Measurements from ENCODE around the gene RUFY4.

Gene RUFY4, protein sequence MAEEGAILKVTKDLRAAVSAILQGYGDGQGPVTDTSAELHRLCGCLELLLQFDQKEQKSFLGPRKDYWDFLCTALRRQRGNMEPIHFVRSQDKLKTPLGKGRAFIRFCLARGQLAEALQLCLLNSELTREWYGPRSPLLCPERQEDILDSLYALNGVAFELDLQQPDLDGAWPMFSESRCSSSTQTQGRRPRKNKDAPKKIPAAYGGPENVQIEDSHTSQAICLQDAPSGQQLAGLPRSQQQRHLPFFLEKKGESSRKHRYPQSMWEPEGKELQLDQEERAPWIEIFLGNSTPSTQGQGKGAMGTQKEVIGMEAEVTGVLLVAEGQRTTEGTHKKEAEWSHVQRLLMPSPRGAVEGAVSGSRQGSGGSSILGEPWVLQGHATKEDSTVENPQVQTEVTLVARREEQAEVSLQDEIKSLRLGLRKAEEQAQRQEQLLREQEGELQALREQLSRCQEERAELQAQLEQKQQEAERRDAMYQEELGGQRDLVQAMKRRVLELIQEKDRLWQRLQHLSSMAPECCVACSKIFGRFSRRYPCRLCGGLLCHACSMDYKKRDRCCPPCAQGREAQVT

DNA sequence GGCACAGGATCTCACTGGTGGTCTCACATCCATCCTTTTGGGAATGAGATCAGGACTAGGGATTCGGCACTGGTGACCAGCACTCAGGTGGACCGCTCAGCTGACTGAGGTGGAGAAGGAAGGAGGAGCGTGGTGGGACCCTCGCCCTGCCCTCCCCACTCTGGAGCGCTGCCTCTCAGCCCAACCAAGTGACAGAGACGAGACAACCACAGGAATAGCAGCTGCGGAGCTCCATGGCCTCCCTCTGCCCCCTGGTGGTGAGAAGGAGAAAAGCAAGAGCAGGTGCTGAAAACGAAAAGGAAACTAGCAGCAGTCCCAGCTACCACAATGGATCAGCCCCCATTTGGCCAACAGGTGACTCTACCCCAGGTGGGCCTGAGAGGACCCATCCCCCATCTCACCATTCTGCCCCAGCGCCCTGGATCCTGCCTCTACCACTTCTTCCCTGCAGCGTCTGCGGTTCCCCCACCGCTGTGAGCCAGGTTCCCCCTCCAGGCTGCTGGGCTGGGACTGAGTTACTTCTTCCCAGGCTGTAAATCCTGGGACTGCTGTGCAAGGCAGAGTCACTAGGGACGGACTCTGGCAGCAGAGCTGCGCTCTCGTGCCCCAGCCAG, at the start of gene RUFY4:
Gene RUFY4 (plus strand): TSS at position 533 of the 614 bp plus-strand sequence. CDS start 1,353 bp downstream, outside the sequence.
- DNase-seq, result peak; percentile 54 to 56

- no peak for DNase-seq
Measured at GRCh38 chr2:218019411-218020060, 49.5 kb upstream of the RUFY4 start.

DNA sequence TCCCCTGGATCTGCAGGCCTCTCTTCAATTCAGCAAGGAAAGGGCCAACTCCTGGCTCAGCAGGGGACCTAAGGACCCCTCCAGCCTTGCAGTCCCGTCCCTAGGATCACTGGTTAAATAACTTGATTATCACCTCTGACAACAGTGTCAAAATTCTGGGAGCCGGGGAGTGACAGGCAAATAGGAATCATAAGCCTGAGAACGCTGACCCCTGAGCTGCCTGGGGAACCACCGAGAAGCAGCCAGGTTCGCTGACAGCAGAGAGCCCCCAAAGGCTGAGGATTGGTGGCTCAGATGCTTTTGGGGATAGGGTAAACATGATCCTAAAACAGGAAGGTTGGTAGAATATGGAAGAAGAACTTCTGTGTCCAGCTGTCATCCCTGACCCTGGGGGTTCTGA, 48.8 kb upstream of the RUFY4 start:
- no peak for DNase-seq

- DNase-seq, result no peak
Measured at GRCh38 chr2:218020966-218021535, 48.0 kb upstream of the RUFY4 start.

DNA sequence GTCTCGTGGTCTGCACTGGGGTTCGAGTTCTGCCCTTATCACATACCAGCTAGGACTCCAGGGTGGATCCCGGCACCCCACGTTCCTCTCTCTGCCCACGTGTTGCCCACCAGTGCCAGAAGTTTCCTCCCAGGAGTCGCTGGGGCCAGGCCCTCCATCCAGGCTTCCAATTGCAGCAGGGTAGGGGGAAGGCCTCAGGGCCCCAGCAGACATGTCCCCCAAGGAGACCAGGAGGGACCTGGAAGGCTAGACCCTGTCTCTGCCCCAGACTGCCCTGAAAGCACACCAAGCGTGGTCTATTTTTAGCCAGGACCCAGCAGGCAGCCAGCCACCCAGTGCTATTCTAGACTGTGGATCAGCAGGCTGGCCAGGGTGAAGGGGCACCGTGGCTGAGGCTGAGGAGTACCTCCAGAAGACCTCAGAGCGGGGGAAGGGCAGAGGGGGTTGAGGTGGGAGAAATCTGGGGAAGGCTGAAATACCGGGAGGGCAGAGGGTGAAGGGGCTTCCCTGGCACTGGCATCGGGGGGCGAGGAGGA, 47.4 kb upstream of the RUFY4 start:
- DNase-seq, result no peak

DNA sequence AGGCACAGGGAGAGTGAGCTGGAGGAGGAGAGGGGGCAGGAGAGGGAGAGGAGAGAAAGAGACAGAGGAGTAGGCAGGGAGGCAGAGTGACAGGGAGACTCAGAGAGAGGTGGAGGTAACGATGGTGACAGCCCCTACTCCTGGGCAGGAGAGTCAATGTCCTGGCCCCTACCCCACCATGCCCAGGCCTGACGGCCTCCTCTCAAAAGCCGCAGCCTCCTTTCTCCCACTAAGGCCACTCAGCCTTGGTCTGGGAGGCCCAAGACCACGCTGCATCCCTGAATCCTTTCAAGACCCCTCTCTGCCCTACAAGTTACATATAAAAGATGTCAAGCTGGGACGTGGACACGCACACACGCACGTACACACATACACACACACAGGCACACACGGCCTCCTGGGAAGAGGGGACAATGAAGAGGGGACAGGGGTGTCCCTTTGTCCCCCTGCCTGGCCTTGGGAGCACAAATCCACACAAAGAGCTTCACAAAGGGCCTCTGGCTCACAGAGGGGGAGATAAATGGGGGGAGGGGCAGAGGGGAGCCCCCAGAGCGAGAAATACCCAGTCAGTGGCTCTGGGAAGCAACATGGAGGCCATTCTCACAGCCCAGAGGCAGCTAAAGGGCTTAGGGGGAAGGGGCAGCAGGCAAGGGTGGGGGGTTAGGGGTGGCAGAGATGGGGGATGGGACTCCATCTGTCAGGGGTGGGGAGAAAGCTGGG, 46.8 kb upstream of the RUFY4 start:
- DNase-seq, result no peak

DNA sequence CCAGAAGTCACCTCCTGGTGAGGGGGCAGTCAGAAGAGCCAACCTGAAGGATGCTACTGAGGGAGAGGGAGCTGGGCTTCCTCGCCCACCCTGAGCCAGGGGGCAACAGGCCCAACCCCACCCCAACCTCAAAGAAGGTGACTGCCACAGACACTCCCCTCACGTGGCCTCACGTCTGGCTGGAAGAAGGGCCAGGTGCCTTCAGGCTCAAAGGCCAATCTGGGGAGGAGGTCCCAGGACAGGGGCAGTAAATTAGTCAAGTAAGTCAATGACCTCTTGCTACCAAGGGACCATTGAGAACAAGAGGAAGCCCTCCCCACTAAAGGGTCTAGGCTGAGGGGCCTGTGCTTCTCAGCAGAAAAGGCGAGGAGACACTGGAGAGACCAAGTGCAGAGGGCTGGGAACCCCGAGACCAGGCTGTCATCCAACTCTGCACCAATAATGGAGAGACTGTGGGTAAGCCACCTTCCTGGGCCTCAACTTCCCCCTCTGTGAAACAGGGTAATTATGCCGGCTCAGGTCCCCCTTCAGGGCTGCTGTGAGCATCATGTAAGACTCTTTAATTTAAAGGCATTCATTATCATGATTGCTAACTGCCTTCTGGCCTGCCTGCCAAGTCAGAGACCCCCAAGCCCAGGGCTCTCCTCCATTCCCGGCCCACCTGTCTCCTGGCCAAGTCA, 46.1 kb upstream of the RUFY4 start:
- DNase-seq, result no peak

- DNase-seq, result no peak
Measured at GRCh38 chr2:218023636-218024035, 45.4 kb upstream of the RUFY4 start.

DNA sequence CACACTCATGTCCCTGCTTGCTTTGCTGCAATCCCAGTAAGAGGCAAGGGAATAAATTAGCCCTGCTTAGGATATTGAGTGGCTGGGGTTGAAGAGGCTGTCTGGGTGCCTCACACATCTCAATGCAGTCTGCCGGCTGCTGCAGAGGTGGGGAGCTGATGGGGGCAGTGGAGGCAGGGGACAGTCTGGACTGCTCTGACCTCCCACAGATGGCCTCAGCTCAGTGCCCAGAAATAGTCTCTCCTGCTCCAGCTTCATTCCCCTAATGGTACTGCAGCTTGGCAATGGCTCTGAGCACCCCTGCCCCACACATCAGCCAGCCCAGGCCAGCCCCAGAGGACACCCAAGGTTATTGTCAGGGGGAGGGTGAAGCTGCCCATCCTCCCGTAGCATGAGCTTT, 44.7 kb upstream of the RUFY4 start:
- DNase-seq, result no peak

GRCh38 chr2:218024871-218025270, 44.2 kb upstream of the RUFY4 start:
- no peak for DNase-seq

DNA sequence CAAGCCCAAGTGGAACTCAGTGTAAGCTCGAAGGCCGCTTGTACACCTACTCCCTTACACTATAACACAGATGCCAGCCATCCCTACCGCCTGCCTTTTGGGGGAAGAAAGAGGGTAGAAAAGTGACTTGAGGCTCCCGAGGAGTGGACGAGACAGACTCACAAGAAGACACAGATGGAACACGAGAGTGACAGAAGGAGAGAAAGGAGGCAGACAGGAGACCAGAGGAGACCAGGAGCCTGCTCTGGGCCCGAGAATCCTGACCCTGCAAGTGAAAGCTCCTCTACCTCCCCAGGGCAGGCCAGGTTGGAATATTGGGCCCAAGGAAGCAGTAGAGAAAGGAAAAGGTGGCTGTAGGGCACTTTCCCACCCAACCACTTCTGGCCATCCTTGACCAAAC, 42.8 kb upstream of the RUFY4 start:
- DNase-seq, result no peak

DNA sequence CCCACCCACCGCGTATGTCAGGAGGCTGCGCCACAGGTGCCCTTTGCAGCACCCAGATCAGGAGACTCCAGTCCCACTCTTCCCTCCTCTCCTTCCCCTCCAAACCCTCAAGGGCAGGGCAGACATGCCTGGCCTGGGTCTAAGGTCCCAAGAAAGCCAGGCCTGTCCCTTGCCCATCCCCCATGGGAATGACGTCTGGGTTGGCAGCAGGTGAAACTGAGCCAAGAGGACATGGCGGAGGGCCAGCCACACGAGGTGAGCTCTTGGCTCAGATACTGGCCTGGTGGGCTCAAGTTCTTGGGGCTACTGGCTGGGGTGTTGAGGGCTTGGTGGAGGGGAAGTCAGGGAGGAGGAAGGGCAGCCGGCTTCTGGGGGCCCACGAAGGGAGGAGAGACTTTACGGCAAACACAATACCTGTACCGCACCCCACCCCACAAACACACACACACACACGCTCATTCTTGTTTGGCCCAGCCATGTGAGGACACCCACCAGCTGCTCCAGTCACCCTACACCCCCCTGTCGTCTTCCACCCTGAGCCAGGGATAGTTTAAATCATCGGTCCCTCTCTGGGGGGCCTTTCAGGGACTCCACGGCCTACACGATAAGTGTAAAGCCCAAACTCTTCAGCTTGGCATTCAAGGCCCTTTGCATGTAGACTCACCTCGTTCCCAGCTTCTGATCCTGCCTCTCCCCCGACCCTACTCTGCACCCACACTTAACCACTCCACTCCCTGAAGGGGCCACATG, 42.2 kb upstream of the RUFY4 start:
- DNase-seq, result no peak

- peak in 1 of 2 donors; percentile 10 for DNase-seq
Measured at GRCh38 chr2:218027426-218028188, 41.4 kb upstream of the RUFY4 start.

GRCh38 chr2:218028189-218028495, 40.9 kb upstream of the RUFY4 start:
- DNase-seq, result no peak

GRCh38 chr2:218028562-218029348, 40.3 kb upstream of the RUFY4 start:
- DNase-seq, result peak in 1 of 2 donors; percentile 11

DNA sequence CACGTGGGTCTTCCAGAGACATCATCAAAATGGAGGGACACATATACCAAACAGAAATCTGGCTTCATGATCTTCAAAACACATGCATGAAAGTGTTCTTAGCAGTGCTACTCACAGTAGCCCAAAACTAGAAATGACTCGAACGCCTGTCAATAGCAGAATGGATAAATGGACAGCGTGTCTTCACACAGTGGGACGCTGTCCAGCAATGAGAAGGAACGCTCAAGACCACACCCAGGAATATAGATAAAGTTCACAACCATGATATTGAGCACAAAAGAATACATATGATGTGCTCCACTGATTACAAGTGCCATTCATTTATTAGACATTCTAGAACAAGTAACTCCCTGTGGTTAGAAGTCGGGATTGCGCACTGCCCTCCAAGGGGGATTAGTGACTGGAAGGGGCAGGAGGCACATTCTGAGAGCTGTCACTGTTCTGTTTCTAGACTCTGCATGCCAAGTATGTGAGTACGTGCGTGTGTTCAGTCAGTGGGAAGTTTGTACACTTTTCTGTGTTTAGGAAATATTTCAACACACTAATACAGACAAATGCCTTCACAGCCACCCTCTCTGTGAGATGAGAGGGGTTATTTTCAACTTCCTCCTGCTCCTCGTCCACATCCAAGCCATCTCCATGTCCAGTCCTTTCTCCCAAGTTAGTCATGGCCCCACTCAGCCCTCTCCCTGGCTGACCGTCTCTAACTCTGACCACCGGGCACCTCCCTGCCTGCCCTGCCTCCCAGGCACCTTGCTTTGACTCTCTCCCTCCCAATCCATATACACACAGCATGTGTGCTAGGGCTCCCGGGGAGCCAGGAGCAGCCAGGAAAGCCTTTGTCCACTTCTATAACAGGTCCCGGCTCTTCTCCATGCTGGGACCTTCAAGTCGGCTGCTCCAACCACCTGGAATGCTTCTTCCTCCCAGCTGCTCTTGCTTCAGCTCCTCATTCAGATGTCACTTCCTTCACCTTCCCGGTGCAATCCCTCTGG, 39.4 kb upstream of the RUFY4 start:
- DNase-seq, result peak in 1 of 2 donors; percentile 5

- peak in 1 of 2 donors; percentile 6 for DNase-seq
Measured at GRCh38 chr2:218030409-218031195, 38.5 kb upstream of the RUFY4 start.

All from stimulated activated CD4-positive, alpha-beta T cell treated with anti-CD3 and anti-CD28 coated beads, Interleukin-2, amount 100 ng/mL, for 24 hours (primary cell).